Measurements from ENCODE around the gene KTI12. TPM values are rescaled to one million over a fixed set of nuclear protein-coding genes. Genes with fewer than 3 reads are reported as not detected.

Gene KTI12, protein sequence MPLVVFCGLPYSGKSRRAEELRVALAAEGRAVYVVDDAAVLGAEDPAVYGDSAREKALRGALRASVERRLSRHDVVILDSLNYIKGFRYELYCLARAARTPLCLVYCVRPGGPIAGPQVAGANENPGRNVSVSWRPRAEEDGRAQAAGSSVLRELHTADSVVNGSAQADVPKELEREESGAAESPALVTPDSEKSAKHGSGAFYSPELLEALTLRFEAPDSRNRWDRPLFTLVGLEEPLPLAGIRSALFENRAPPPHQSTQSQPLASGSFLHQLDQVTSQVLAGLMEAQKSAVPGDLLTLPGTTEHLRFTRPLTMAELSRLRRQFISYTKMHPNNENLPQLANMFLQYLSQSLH
- polyA plus RNA-seq (2011; rRNA removed) (12.0 TPM in 2 replicates), polyA plus RNA-seq (2017; fragmentation: RNase III; extraction: RNeasy Plus Mini Kit Qiagen cat#74134 plus additional on column Dnase treatment) (9.6 to 11.8 TPM (median 10.9 TPM) in 3 replicates), polyA minus RNA-seq (2011; rRNA and poly(A)+ RNA removed) (7.6 and 10.1 TPM in 2 replicates)
- polyA plus RNA-seq (2012; cell fraction: cytosol; rRNA removed) = 16.3 and 19.5 TPM in 2 replicates
- polyA plus RNA-seq (2012; cell fraction: nucleus; rRNA removed) = 20.5 and 24.6 TPM in 2 replicates

DNA sequence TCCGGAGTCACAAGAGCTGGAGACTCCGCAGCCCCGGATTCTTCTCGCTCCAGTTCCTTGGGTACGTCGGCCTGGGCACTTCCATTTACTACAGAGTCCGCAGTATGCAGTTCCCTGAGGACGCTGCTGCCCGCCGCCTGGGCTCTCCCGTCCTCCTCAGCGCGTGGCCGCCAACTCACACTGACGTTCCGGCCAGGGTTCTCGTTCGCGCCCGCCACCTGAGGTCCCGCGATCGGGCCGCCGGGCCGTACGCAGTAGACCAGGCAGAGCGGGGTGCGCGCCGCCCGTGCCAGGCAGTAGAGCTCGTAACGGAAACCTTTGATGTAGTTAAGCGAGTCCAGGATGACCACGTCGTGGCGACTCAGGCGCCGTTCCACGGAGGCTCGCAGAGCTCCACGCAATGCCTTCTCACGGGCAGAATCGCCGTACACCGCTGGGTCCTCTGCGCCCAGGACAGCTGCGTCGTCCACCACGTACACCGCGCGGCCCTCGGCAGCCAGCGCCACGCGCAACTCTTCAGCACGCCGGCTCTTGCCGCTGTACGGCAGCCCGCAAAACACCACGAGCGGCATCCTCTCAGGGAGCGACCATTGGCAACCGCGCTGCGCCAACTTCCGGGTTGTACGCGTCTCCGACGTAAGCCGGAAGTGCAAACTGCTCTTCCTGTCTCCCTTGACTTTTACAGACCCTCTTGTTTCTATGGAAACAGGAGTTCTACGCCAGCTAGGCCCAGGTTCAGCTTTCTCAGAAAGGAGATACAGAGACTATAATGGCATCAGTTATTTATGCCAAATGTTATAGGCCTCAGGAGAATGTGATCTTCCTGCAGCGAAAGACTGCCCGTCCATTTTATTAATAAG is at the start of gene KTI12:
Gene KTI12 (minus strand): TSS at position 621 of the 860 bp plus-strand sequence. CDS start 49 bp downstream, at position 572.
- Histone ChIP-seq H3K9me3 (no peaks in the 10 kb centered on the region), H3K4me1 (peaks cover 46% of the 10 kb centered on the region), H3K27ac (peak within 1 kb of the TSS; percentile 91 to 99), H3K4me3 (peak within 1 kb of the TSS; percentile 95), H3K4me2 (peak within 1 kb of the TSS; percentile 99)
- DNase-seq (ENCODE audit: low read depth in 1 of 2, low spot score in 1 of 2) (peak; percentile 78 to 87), FAIRE-seq (no peak), ATAC-seq (peak; percentile 94 to 95)
- TF ChIP-seq POLR2A (IDR thresholded peaks at IDR 0.05; ENCODE audit: low read length) = peak; percentile 71
- TF ChIP-seq MAFK (IDR thresholded peaks at IDR 0.05; ENCODE audit: partially characterized antibody) = no peak
- TF ChIP-seq, protein P1, sequence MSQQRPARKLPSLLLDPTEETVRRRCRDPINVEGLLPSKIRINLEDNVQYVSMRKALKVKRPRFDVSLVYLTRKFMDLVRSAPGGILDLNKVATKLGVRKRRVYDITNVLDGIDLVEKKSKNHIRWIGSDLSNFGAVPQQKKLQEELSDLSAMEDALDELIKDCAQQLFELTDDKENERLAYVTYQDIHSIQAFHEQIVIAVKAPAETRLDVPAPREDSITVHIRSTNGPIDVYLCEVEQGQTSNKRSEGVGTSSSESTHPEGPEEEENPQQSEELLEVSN (IDR thresholded peaks at IDR 0.05; ENCODE audit: borderline replicate concordance, low read depth) = peak; percentile 31; the same call in 1 of the 2 replicates
- TF ChIP-seq, protein P2, sequence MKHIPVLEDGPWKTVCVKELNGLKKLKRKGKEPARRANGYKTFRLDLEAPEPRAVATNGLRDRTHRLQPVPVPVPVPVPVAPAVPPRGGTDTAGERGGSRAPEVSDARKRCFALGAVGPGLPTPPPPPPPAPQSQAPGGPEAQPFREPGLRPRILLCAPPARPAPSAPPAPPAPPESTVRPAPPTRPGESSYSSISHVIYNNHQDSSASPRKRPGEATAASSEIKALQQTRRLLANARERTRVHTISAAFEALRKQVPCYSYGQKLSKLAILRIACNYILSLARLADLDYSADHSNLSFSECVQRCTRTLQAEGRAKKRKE (CRISPR knock-in tag; IDR thresholded peaks at IDR 0.05; ENCODE audit: low read depth) = no peak
- TF ChIP-seq SREBF2 (IDR thresholded peaks at IDR 0.05) = no peak
- 0 out of 2 replicates have a peak, but pooled peaks have one; percentile 75 for TF ChIP-seq TFCP2L1 (CRISPR knock-in tag; IDR thresholded peaks at IDR 0.05)
- TF ChIP-seq FOSL2 (IDR thresholded peaks at IDR 0.05) = no peak
- no peak for TF ChIP-seq FOSL2 (CRISPR knock-in tag; IDR thresholded peaks at IDR 0.05)
- TF ChIP-seq JUN (IDR thresholded peaks at IDR 0.05) = peak in 1 of 2 experiments; percentile 74; a peak in 3 of 5 replicates
- TF ChIP-seq, protein P3, sequence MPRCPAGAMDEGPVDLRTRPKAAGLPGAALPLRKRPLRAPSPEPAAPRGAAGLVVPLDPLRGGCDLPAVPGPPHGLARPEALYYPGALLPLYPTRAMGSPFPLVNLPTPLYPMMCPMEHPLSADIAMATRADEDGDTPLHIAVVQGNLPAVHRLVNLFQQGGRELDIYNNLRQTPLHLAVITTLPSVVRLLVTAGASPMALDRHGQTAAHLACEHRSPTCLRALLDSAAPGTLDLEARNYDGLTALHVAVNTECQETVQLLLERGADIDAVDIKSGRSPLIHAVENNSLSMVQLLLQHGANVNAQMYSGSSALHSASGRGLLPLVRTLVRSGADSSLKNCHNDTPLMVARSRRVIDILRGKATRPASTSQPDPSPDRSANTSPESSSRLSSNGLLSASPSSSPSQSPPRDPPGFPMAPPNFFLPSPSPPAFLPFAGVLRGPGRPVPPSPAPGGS (IDR thresholded peaks at IDR 0.05) = 0 out of 3 replicates have a peak, but pooled peaks have one; percentile 32
- TF ChIP-seq, protein P4, sequence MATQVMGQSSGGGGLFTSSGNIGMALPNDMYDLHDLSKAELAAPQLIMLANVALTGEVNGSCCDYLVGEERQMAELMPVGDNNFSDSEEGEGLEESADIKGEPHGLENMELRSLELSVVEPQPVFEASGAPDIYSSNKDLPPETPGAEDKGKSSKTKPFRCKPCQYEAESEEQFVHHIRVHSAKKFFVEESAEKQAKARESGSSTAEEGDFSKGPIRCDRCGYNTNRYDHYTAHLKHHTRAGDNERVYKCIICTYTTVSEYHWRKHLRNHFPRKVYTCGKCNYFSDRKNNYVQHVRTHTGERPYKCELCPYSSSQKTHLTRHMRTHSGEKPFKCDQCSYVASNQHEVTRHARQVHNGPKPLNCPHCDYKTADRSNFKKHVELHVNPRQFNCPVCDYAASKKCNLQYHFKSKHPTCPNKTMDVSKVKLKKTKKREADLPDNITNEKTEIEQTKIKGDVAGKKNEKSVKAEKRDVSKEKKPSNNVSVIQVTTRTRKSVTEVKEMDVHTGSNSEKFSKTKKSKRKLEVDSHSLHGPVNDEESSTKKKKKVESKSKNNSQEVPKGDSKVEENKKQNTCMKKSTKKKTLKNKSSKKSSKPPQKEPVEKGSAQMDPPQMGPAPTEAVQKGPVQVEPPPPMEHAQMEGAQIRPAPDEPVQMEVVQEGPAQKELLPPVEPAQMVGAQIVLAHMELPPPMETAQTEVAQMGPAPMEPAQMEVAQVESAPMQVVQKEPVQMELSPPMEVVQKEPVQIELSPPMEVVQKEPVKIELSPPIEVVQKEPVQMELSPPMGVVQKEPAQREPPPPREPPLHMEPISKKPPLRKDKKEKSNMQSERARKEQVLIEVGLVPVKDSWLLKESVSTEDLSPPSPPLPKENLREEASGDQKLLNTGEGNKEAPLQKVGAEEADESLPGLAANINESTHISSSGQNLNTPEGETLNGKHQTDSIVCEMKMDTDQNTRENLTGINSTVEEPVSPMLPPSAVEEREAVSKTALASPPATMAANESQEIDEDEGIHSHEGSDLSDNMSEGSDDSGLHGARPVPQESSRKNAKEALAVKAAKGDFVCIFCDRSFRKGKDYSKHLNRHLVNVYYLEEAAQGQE (IDR thresholded peaks at IDR 0.05) = peak; percentile 48
- TF ChIP-seq, protein P5, sequence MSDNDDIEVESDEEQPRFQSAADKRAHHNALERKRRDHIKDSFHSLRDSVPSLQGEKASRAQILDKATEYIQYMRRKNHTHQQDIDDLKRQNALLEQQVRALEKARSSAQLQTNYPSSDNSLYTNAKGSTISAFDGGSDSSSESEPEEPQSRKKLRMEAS (IDR thresholded peaks at IDR 0.05) = peak; percentile 76
- TF ChIP-seq PHF8 (IDR thresholded peaks at IDR 0.05; ENCODE audit: borderline replicate concordance, low read depth) = peak; percentile 62; the same call in 1 of the 2 replicates
- TF ChIP-seq, protein P6, sequence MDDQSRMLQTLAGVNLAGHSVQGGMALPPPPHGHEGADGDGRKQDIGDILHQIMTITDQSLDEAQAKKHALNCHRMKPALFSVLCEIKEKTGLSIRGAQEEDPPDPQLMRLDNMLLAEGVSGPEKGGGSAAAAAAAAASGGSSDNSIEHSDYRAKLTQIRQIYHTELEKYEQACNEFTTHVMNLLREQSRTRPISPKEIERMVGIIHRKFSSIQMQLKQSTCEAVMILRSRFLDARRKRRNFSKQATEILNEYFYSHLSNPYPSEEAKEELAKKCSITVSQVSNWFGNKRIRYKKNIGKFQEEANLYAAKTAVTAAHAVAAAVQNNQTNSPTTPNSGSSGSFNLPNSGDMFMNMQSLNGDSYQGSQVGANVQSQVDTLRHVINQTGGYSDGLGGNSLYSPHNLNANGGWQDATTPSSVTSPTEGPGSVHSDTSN (IDR thresholded peaks at IDR 0.05) = no peak
- TF ChIP-seq ZSCAN20 (CRISPR knock-in tag; IDR thresholded peaks at IDR 0.05) = no peak
- 8% methylated on average over 27 of the region's 78 CpGs for WGBS (ENCODE audit: missing lambda C conversion rate)
- POLR2A ChIA-PET = interaction anchor here (0.6 to 3.0 kb wide), 4 partner anchors 22 to 520 kb away, joined by 3 to 13 read pairs (median 4); partner anchors contain the start of genes BTF3L4, TUT4 and TXNDC12
- CTCF ChIA-PET = interaction anchor here (1.9 kb wide), 1 partner anchor 137 kb away, joined by 6 read pairs; no protein-coding TSS in a partner anchor

Measured in A549 (cell line).